Measurements from ENCODE around the gene SERINC1.

DNA sequence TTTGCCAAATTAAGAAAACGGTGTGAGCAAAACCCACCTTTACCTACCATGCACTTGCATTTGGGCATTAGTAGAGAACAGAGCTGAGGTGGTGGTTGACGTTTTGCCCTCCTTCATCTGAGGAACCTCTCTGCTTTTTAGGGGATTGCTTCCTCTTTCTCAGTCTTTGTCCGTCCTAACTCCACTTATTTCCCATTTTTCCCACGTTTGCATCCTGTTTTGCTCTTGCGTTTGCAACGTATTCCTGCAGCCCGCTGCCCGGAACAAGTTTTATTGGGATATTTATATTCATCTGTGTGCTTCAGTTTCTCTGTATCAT, 374 bp upstream of the SERINC1 start:
- TF ChIP-seq, protein P1, sequence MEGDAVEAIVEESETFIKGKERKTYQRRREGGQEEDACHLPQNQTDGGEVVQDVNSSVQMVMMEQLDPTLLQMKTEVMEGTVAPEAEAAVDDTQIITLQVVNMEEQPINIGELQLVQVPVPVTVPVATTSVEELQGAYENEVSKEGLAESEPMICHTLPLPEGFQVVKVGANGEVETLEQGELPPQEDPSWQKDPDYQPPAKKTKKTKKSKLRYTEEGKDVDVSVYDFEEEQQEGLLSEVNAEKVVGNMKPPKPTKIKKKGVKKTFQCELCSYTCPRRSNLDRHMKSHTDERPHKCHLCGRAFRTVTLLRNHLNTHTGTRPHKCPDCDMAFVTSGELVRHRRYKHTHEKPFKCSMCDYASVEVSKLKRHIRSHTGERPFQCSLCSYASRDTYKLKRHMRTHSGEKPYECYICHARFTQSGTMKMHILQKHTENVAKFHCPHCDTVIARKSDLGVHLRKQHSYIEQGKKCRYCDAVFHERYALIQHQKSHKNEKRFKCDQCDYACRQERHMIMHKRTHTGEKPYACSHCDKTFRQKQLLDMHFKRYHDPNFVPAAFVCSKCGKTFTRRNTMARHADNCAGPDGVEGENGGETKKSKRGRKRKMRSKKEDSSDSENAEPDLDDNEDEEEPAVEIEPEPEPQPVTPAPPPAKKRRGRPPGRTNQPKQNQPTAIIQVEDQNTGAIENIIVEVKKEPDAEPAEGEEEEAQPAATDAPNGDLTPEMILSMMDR (IDR thresholded peaks at IDR 0.05): no peak
- TF ChIP-seq POLR2A (IDR thresholded peaks at IDR 0.05; ENCODE audit: low read depth) (no peak), EP300 (IDR thresholded peaks at IDR 0.05) (no peak)
